H1 (cell line): ENCODE data around the gene CRYGB. TPM values are rescaled to one million over a fixed set of nuclear protein-coding genes. Genes with fewer than 3 reads are reported as not detected.

ENCODE experiments used
- BRCA1 ChIP-seq: IDR thresholded peaks from 2 replicates; pipeline ENCODE4 v1.6.1; 2012; ENCODE audit warnings: low read depth, low read length, improper control_type of control experiment
- CTBP2 ChIP-seq: IDR thresholded peaks from 2 replicates; pipeline ENCODE4 v1.7.0; 2011; ENCODE audit warnings: borderline replicate concordance, mild to moderate bottlenecking, moderate library complexity, mixed read lengths, low read length; ENCODE audit not compliant: insufficient read depth, insufficient read length
- MAFK ChIP-seq: IDR thresholded peaks from 2 replicates; pipeline ENCODE4 v1.6.1; 2012; ENCODE audit warnings: low read depth, mild to moderate bottlenecking, improper control_type of control experiment, low read length
- RFX5 ChIP-seq: IDR thresholded peaks from 2 replicates; pipeline ENCODE4 v1.6.1; 2011; ENCODE audit warnings: low read depth, low read length, improper control_type of control experiment, borderline replicate concordance
- RXRA ChIP-seq: IDR thresholded peaks from 2 replicates; pipeline ENCODE4 v1.6.1; 2011; ENCODE audit warnings: low read depth, mild to moderate bottlenecking, low read length, moderate library complexity; ENCODE audit not compliant: insufficient read depth
- polyA plus RNA-seq, 7 experiments: library from polyadenylated mRNA; depleted of rRNA in 3 of 7; stranded (reverse) in 5 of 7; unstranded in 2 of 7; fragments of >200 nt in 5 of 7; fragments of 200-250 nt in 2 of 7; gene quantifications; 1 replicate in 5 of 7; 2 replicates in 1 of 7; 4 replicates in 1 of 7; pipeline versions ENCODE4 v1.2.1 to v1.2.3, GENCODE V29; 2011 to 2013; ENCODE audit warnings: missing spikeins in 2 of 7, mixed read lengths in 2 of 7
- total RNA-seq: library from RNA; stranded (reverse); fragmentation: NEBNext Ultra II Directional; extraction: Animal tissue kit (Norgen Biotek cat#: 25700); gene quantifications from 2 replicates; pipeline ENCODE4 v1.2.1, GENCODE V29; 2021

Gene CRYGB
- total and polyA plus RNA-seq, 2 of the 8 experiments (the other 6 are each of a cell fraction or from before 2014, with no cell fraction given), result 0.38 TPM; not detected in 1

DNA sequence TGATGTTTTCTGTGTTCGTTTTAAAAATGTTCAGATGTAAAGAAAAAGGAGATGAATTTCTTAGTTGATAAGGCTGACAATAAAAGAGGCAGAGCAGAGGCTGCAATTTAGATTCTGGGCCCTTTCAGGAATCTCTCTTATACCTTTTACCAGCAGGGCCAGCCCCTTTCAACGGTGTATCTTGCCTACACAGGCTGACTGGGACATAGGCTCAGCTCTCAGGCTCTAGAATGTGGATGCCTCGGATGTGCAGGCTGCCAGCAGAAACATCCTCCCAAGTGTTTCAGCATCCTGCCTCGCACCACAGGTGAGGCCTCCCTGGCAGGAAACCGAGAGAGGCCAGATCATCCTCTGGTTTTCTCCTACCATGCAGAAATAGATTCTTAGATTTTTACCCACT, 40.5 kb upstream of the CRYGB start (continued):
- TF ChIP-seq BRCA1, result no peak
- TF ChIP-seq CTBP2, result no peak
- TF ChIP-seq RXRA, result no peak
- TF ChIP-seq MAFK, result no peak
- no peak for TF ChIP-seq RFX5
